ENCODE results near the gene SERPINA12.

DNA sequence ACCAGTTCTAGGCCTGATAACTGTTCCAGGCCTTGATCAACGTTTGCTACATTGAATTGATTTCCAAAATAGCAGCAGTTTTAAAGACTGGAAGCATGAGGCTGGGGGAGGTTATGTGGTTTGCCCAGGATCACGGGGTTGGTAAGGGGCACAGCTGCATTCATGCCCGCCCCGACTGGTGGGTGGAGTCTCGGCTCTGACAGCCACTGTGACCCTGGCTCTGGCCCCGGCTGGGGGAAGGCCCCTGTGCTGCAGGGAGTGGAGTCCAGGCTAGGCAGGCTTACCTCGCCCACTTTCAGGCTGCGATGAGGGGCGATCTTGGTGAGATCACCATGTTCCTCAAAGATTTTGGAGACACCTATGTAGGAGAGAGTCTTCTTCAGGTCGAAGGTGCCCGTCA, 19.9 kb downstream of the SERPINA12 start:
- TF ChIP-seq HOXA7 (CRISPR knock-in tag; IDR thresholded peaks at IDR 0.05) (no peak), SMC3 (IDR thresholded peaks at IDR 0.05) (no peak), POLR2A (IDR thresholded peaks at IDR 0.05; ENCODE audit: low read length) (no peak), CHD4 (IDR thresholded peaks at IDR 0.05; ENCODE audit: borderline replicate concordance) (no peak), BHLHE40 (IDR thresholded peaks at IDR 0.05; ENCODE audit: low read depth, low read length) (no peak), KDM1A (IDR thresholded peaks at IDR 0.05; ENCODE audit: low read depth) (no peak), EP300 (IDR thresholded peaks at IDR 0.05) (no peak)
- TF ChIP-seq, protein P1, sequence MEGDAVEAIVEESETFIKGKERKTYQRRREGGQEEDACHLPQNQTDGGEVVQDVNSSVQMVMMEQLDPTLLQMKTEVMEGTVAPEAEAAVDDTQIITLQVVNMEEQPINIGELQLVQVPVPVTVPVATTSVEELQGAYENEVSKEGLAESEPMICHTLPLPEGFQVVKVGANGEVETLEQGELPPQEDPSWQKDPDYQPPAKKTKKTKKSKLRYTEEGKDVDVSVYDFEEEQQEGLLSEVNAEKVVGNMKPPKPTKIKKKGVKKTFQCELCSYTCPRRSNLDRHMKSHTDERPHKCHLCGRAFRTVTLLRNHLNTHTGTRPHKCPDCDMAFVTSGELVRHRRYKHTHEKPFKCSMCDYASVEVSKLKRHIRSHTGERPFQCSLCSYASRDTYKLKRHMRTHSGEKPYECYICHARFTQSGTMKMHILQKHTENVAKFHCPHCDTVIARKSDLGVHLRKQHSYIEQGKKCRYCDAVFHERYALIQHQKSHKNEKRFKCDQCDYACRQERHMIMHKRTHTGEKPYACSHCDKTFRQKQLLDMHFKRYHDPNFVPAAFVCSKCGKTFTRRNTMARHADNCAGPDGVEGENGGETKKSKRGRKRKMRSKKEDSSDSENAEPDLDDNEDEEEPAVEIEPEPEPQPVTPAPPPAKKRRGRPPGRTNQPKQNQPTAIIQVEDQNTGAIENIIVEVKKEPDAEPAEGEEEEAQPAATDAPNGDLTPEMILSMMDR (IDR thresholded peaks at IDR 0.05) = no peak
- TF ChIP-seq, protein P2, sequence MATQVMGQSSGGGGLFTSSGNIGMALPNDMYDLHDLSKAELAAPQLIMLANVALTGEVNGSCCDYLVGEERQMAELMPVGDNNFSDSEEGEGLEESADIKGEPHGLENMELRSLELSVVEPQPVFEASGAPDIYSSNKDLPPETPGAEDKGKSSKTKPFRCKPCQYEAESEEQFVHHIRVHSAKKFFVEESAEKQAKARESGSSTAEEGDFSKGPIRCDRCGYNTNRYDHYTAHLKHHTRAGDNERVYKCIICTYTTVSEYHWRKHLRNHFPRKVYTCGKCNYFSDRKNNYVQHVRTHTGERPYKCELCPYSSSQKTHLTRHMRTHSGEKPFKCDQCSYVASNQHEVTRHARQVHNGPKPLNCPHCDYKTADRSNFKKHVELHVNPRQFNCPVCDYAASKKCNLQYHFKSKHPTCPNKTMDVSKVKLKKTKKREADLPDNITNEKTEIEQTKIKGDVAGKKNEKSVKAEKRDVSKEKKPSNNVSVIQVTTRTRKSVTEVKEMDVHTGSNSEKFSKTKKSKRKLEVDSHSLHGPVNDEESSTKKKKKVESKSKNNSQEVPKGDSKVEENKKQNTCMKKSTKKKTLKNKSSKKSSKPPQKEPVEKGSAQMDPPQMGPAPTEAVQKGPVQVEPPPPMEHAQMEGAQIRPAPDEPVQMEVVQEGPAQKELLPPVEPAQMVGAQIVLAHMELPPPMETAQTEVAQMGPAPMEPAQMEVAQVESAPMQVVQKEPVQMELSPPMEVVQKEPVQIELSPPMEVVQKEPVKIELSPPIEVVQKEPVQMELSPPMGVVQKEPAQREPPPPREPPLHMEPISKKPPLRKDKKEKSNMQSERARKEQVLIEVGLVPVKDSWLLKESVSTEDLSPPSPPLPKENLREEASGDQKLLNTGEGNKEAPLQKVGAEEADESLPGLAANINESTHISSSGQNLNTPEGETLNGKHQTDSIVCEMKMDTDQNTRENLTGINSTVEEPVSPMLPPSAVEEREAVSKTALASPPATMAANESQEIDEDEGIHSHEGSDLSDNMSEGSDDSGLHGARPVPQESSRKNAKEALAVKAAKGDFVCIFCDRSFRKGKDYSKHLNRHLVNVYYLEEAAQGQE (IDR thresholded peaks at IDR 0.05) = no peak
- TF ChIP-seq, protein P3, sequence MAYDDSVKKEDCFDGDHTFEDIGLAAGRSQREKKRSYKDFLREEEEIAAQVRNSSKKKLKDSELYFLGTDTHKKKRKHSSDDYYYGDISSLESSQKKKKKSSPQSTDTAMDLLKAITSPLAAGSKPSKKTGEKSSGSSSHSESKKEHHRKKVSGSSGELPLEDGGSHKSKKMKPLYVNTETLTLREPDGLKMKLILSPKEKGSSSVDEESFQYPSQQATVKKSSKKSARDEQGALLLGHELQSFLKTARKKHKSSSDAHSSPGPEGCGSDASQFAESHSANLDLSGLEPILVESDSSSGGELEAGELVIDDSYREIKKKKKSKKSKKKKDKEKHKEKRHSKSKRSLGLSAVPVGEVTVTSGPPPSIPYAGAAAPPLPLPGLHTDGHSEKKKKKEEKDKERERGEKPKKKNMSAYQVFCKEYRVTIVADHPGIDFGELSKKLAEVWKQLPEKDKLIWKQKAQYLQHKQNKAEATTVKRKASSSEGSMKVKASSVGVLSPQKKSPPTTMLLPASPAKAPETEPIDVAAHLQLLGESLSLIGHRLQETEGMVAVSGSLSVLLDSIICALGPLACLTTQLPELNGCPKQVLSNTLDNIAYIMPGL (CRISPR knock-in tag; IDR thresholded peaks at IDR 0.05; ENCODE audit: borderline replicate concordance) = no peak
